Motor neuron (in vitro differentiated cells): ENCODE data around the gene IQGAP2. TPM values are rescaled to one million over a fixed set of nuclear protein-coding genes. Genes with fewer than 3 reads are reported as not detected.

Source experiments
- ATAC-seq, 8 experiments: fragments of 200-7000 bp; cut with Tn5 transposase; replicated peaks in 6 of 8; 2 replicates each; pipeline ENCODE4 v1.8.0; 2021; ENCODE audit warnings: mild to moderate bottlenecking in 8 of 8, moderate library complexity in 8 of 8
- H3K27ac ChIP-seq, 2 donors: fragments of 250-450 bp; sonication (Bioruptor Pico); 2 replicates each; pipeline ENCODE4 v1.9.0; 2021; ENCODE audit warnings: antibody characterized with exemption in 2 of 2, mild to moderate bottlenecking in 2 of 2, moderate library complexity in 1 of 2
- H3K4me1 ChIP-seq, 2 donors: fragments of 250-450 bp; sonication (Bioruptor Pico); replicated peaks in 1 of 2; 2 replicates each; pipeline ENCODE4 v1.6.1; 2021; ENCODE audit warnings: antibody characterized with exemption in 2 of 2, mild to moderate bottlenecking in 2 of 2, moderate library complexity in 1 of 2
- H3K4me3 ChIP-seq, 5 donors: fragments of 250-450 bp; sonication (Bioruptor Pico); 2 replicates each; pipeline ENCODE4 v1.9.0; 2021; ENCODE audit warnings: antibody characterized with exemption in 5 of 5, mild to moderate bottlenecking in 5 of 5, moderate library complexity in 4 of 5
- WGBS, 10 experiments: fragments of 450-650 bp; shearing (Covaris generic); methylation state at CpG; one replicate each; pipeline ENCODE4 v1.0.0; 2022; 5-methylcytosine and 5-hydroxymethylcytosine counted together
- in situ Hi-C, 9 experiments: fragments of 400-800 bp; cut with MboI; loops; one replicate each; pipeline ENCODE4 v1.15.0; 2021; ENCODE audit warnings: low sequenced_read_pairs in 9 of 9, low pct_unique_long_range_greater_than_20kb in 2 of 9; ENCODE audit not compliant: unreplicated experiment in 9 of 9
- total RNA-seq, 8 experiments: library from RNA; unstranded; fragments of 300-600 nt; gene quantifications; 2 replicates each; pipeline versions ENCODE4 v1.2.3 to v1.2.4, GENCODE V29; 2022

IQGAP2 gene
- total RNA-seq, 8 experiments from 2014 or later: 6.3 to 74.8 (median 14.2) TPM

DNA sequence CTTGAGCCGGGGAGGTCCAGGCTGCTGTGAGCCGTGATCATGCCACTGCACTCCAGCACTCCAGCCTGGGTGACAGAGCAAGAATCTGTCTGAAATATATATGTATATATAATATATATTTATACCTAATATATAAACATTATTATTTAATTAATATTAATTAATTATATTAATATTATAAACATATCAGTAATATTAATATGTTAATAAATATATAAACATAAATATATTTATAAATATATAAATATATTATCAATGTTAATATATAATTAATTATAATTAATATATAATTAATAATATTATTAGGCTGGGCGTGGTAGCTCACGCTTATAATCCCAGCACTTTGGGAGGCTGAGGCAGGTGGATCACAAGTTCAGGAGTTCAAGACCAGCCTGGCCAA is 354.0 kb downstream of the IQGAP2 start:
- H3K4me1 ChIP-seq: peaks cover 0 to 23% of the 10 kb centered on the region in 2 donors
- WGBS, 10 experiments: 57 to 100% (median 87%) methylated on average over 1 to 4 of the region's 4 CpGs; no CpG with 5 or more reads in 2 of the 10 experiments
- ATAC-seq: no peak
- in situ Hi-C loops: loop anchor here in 1 of 9 experiments (25.0 kb wide), 1 partner anchor 145 kb away; the partner anchor contains the start of gene F2RL2
- no peak overlapping the region for H3K4me3 ChIP-seq
- H3K27ac ChIP-seq: no peak overlapping the region

Other genes with a start within 250 kb of the IQGAP2 start
- gene F2RL2, start 220.1 kb downstream of the IQGAP2 start, total RNA-seq: 1 to 10 TPM in 4 of 8 experiments, under 1 TPM in 4; 0.22 to 6.8 (median 1.1) TPM